Nephron progenitor cell (in vitro differentiated cells): ENCODE measurements around the gene ADGRF5.
"Not testable (repeated sequence)": the region's sequence is repeated elsewhere in the genome, so short reads cannot be mapped to it uniquely, and the experiment has no call there.

Source experiments
- DNase-seq: peaks from one replicate; pipeline ENCODE4 v3.0.0; 2021
- H3K27ac Mint-ChIP-seq: 2 replicates; pipeline ENCODE4 v1.8.0; 2021; ENCODE audit warnings: mild to moderate bottlenecking, moderate library complexity, mixed read lengths
- H3K27me3 Mint-ChIP-seq: 2 replicates; pipeline ENCODE4 v1.8.0; 2021; ENCODE audit warnings: mild to moderate bottlenecking, low read depth, mixed read lengths; ENCODE audit not compliant: poor library complexity
- H3K36me3 Mint-ChIP-seq: 2 replicates; pipeline ENCODE4 v1.8.0; 2021; ENCODE audit warnings: low read depth, mixed read lengths
- H3K4me1 Mint-ChIP-seq: 2 replicates; pipeline ENCODE4 v1.8.0; 2021; ENCODE audit warnings: mixed read lengths
- H3K4me3 Mint-ChIP-seq: 2 replicates; pipeline ENCODE4 v1.8.0; 2021; ENCODE audit warnings: mild to moderate bottlenecking, moderate library complexity, mixed read lengths
- H3K9me3 Mint-ChIP-seq: 2 replicates; pipeline ENCODE4 v1.8.0; 2021; ENCODE audit warnings: mild to moderate bottlenecking, moderate library complexity, mixed read lengths
- TF ChIP-seq, protein P1 (sequence below): fragments of 200-600 bp; sonication (generic); IDR thresholded peaks from 2 replicates; pipeline ENCODE4 v1.5.0; 2021; ENCODE audit warnings: antibody characterized with exemption

Gene ADGRF5

DNA sequence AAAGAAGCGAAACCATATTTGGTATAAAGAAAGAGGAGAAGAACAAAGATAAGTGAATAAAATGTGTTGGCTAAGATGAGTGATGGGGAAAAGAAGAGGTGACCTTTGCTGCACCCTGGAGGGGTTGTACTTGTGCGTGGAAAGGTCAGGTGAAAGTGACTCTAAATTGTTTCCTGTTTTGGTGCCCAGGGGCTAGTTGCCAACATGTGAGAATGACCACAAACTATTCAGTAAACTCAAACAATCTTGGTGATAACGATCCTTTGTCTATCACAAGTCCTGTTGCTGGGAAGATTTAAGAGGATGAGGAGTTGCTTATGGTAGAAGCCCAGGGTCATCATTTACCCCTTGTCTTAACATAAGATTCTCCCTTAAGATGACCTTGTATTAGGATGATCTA lies 57.9 kb downstream of the ADGRF5 start:
- H3K27me3 Mint-ChIP-seq: peaks cover 22% of the 10 kb centered on the region
- H3K9me3 Mint-ChIP-seq: no peaks in the 10 kb centered on the region
- no peak for DNase-seq
- peaks cover 6% of the 10 kb centered on the region for H3K4me1 Mint-ChIP-seq
- H3K27ac Mint-ChIP-seq: no peak overlapping the region
- TF ChIP-seq, protein P1, sequence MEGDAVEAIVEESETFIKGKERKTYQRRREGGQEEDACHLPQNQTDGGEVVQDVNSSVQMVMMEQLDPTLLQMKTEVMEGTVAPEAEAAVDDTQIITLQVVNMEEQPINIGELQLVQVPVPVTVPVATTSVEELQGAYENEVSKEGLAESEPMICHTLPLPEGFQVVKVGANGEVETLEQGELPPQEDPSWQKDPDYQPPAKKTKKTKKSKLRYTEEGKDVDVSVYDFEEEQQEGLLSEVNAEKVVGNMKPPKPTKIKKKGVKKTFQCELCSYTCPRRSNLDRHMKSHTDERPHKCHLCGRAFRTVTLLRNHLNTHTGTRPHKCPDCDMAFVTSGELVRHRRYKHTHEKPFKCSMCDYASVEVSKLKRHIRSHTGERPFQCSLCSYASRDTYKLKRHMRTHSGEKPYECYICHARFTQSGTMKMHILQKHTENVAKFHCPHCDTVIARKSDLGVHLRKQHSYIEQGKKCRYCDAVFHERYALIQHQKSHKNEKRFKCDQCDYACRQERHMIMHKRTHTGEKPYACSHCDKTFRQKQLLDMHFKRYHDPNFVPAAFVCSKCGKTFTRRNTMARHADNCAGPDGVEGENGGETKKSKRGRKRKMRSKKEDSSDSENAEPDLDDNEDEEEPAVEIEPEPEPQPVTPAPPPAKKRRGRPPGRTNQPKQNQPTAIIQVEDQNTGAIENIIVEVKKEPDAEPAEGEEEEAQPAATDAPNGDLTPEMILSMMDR: no peak
- no peaks in the 10 kb centered on the region for H3K36me3 Mint-ChIP-seq
- H3K4me3 Mint-ChIP-seq: no peak overlapping the region

DNA sequence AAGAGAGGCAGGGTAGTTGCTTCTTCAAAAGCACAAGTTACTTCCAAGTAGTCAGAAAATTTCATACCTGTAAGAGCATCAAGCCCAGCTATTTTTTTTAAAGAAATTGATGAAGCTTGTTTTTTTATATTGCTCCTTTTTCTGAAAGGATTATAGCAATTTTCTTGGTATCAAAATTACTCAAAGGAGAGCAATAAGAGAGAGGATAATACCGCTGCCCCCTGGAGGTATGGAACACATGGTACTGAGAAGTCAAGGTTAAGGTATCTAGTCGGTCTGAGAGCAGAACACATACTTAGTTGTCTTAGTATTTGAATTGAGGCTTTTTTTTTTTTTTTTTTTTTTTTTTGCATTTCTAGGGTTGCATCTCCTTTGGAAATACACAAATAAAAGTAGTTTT lies 59.4 kb downstream of the ADGRF5 start:
- Mint-ChIP-seq H3K4me1 (peaks cover 6% of the 10 kb centered on the region), H3K27ac (no peak overlapping the region), H3K36me3 (no peaks in the 10 kb centered on the region), H3K27me3 (peaks cover 19% of the 10 kb centered on the region), H3K4me3 (no peak overlapping the region), H3K9me3 (no peaks in the 10 kb centered on the region)
- TF ChIP-seq, protein P1: no peak
- no peak for DNase-seq

DNA sequence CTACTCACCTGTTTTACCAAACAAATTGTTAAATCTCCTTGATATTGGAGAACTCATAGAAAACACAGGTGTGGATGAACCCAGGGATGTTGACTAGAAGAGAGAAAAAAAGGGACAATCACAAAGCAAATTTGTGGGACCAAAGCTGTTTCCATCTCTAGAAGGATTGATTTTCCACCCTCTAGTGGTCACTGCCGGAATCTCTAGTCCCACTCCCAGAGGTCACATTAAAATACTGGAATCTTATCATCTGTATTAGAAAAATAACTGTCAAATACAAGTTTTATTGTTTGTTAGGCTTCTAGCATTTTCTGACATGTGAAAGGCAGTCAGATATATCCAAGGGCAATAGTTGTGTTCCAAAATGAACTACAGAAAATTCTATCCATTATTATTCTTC lies 65.8 kb downstream of the ADGRF5 start:
- H3K27ac Mint-ChIP-seq, H3K9me3 Mint-ChIP-seq, H3K36me3 Mint-ChIP-seq, H3K4me1 Mint-ChIP-seq, H3K4me3 Mint-ChIP-seq, H3K27me3 Mint-ChIP-seq: not testable (repeated sequence)
- TF ChIP-seq, protein P1: peak; percentile 74
- DNase-seq: peak; percentile 62

DNA sequence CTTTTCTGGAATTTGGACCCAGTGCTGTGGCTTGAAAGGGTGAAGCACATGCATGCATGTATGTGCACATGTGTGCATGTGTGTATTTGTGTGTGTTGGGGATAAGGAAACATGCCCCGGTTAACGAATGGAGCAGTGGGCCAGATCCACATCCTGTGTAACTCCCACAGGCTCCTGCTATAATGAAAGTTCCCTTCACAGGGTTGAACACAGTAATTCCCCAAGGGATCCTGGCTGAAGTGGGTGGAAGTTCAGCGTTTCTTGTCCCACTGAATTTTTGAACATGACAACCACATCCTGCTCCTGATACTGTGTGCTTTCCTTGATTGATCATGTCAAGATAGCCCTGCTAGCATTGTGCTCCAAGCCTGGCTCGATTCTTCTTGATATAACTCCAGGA lies 70.2 kb downstream of the ADGRF5 start:
- H3K27ac Mint-ChIP-seq, DNase-seq, H3K9me3 Mint-ChIP-seq, H3K4me3 Mint-ChIP-seq, H3K36me3 Mint-ChIP-seq: not testable (repeated sequence)
- Mint-ChIP-seq H3K27me3 (peaks cover 12% of the 10 kb centered on the region), H3K4me1 (peaks cover 34% of the 10 kb centered on the region)

DNA sequence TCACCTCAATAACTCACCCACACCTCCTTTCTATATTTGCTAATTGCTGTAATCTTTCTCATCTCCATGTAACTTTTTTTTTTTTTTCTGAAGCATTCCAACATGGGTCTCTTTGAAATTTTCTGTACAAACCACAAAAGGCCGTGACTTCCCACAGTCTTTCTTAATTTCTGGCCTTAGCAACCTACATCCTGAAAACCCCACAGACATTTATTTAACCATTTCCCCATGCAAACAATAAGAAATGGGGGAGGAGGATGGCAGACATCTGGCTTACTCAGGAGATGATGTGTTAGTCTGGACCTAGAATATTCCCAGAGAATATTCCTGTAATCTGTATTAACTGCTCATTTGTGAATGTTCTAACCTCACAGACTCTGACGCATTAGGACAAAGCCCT lies 70.9 kb downstream of the ADGRF5 start:
- no peak overlapping the region for H3K27ac Mint-ChIP-seq
- peaks cover 12% of the 10 kb centered on the region for H3K27me3 Mint-ChIP-seq
- H3K9me3 Mint-ChIP-seq: no peaks in the 10 kb centered on the region
- H3K4me3 Mint-ChIP-seq: no peak overlapping the region
- TF ChIP-seq, protein P1: no peak
- no peak for DNase-seq
- no peaks in the 10 kb centered on the region for H3K36me3 Mint-ChIP-seq
- H3K4me1 Mint-ChIP-seq: peaks cover 34% of the 10 kb centered on the region

DNA sequence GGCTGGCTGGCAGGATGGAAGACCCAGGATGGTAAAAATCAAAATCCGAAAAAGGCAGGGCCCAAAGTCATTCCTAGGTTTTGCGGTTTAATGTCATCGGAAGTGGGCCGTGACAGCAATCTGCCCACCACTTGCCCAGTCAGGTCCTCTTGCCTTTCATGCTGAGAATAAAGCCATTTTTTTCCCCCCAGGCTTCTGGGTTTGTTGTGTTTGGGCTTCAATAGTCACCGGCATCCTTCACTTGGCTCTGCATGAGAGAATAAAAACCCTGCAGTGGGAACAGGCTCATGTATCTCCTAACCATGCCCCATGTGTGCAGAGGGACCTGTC lies 72.4 kb downstream of the ADGRF5 start:
- no peaks in the 10 kb centered on the region for H3K36me3 Mint-ChIP-seq
- H3K27ac Mint-ChIP-seq: no peak overlapping the region
- peaks cover 5% of the 10 kb centered on the region for H3K9me3 Mint-ChIP-seq
- H3K4me1 Mint-ChIP-seq: peaks cover 33% of the 10 kb centered on the region
- DNase-seq: no peak
- TF ChIP-seq, protein P1: no peak
- H3K27me3 Mint-ChIP-seq: peaks cover 11% of the 10 kb centered on the region
- H3K4me3 Mint-ChIP-seq: no peak overlapping the region
